ENCODE results near the gene TOX2. TPM values are rescaled to one million over a fixed set of nuclear protein-coding genes. Genes with fewer than 3 reads are reported as not detected.

The TOX2 gene
- total RNA-seq, 4 donors from 2014 or later = 0.40 to 3.0 (median 1.6) TPM

- no peak overlapping the region for H3K27ac ChIP-seq
- H3K36me3 ChIP-seq = no peaks in the 10 kb centered on the region
- WGBS = 88% methylated on average over 6 of the region's 6 CpGs
- peak in 1 of 2 donors; percentile 31 for DNase-seq (ENCODE audit: low spot score in 2 of 2)
- H3K27me3 ChIP-seq = peaks cover 8% of the 10 kb centered on the region
- H3K4me1 ChIP-seq = no peaks in the 10 kb centered on the region
- TF ChIP-seq POLR2A (IDR thresholded peaks at IDR 0.05) (no peak), CTCF (IDR thresholded peaks at IDR 0.05) (no peak), POLR2AphosphoS5 (IDR thresholded peaks at IDR 0.05) (no peak), EP300 (IDR thresholded peaks at IDR 0.05) (no peak)
- no peaks in the 10 kb centered on the region for H3K9me3 ChIP-seq
- H3K4me3 ChIP-seq = no peak overlapping the region
Measured at GRCh38 chr20:44006126-44006525, 91.5 kb downstream of the TOX2 start.

GRCh38 chr20:44006578-44006977 is 91.9 kb downstream of the TOX2 start:
- WGBS = 78% methylated on average over 9 of the region's 9 CpGs
- H3K9me3 ChIP-seq = no peaks in the 10 kb centered on the region

GRCh38 chr20:44008806-44009678 is 94.4 kb downstream of the TOX2 start:
- 61% methylated on average over 12 of the region's 12 CpGs for WGBS
- H3K36me3 ChIP-seq = no peaks in the 10 kb centered on the region
- no peaks in the 10 kb centered on the region for H3K9me3 ChIP-seq
- TF ChIP-seq CTCF (IDR thresholded peaks at IDR 0.05) = no peak
- no peak for TF ChIP-seq POLR2A (IDR thresholded peaks at IDR 0.05)
- TF ChIP-seq POLR2AphosphoS5 (IDR thresholded peaks at IDR 0.05) = no peak
- no peak for TF ChIP-seq EP300 (IDR thresholded peaks at IDR 0.05)
- H3K27ac ChIP-seq = no peak overlapping the region
- no peak overlapping the region for H3K4me3 ChIP-seq
- no peaks in the 10 kb centered on the region for H3K4me1 ChIP-seq
- H3K27me3 ChIP-seq = peaks cover 13% of the 10 kb centered on the region
- peak in 1 of 2 donors; percentile 37 for DNase-seq (ENCODE audit: low spot score in 2 of 2)

More at GRCh38 chr20:44006578-44006977, 91.9 kb downstream of the TOX2 start:
- DNase-seq (ENCODE audit: low spot score in 2 of 2) = peak in 1 of 2 donors; percentile 56
- Histone ChIP-seq H3K27me3 (peaks cover 10% of the 10 kb centered on the region), H3K4me3 (no peak overlapping the region), H3K4me1 (no peaks in the 10 kb centered on the region), H3K27ac (no peak overlapping the region), H3K36me3 (no peaks in the 10 kb centered on the region)
- no peak for TF ChIP-seq CTCF (IDR thresholded peaks at IDR 0.05)
- TF ChIP-seq POLR2AphosphoS5 (IDR thresholded peaks at IDR 0.05) = no peak
- TF ChIP-seq EP300 (IDR thresholded peaks at IDR 0.05) = no peak
- no peak for TF ChIP-seq POLR2A (IDR thresholded peaks at IDR 0.05)

GRCh38 chr20:44009679-44009992 is 95.0 kb downstream of the TOX2 start:
- DNase-seq (ENCODE audit: low spot score in 2 of 2) = no peak
- H3K9me3 ChIP-seq = no peaks in the 10 kb centered on the region
- H3K36me3 ChIP-seq = no peaks in the 10 kb centered on the region
- TF ChIP-seq CTCF (IDR thresholded peaks at IDR 0.05) (no peak), POLR2AphosphoS5 (IDR thresholded peaks at IDR 0.05) (no peak), POLR2A (IDR thresholded peaks at IDR 0.05) (no peak), EP300 (IDR thresholded peaks at IDR 0.05) (no peak)
- H3K27ac ChIP-seq = no peak overlapping the region
- 94% methylated on average over 5 of the region's 5 CpGs for WGBS
- H3K4me3 ChIP-seq = no peak overlapping the region
- peaks cover 15% of the 10 kb centered on the region for H3K27me3 ChIP-seq
- H3K4me1 ChIP-seq = no peaks in the 10 kb centered on the region

GRCh38 chr20:44010162-44010704 is 95.6 kb downstream of the TOX2 start:
- no peak for DNase-seq (ENCODE audit: low spot score in 2 of 2)
- Histone ChIP-seq H3K9me3 (no peaks in the 10 kb centered on the region), H3K4me3 (no peak overlapping the region), H3K4me1 (no peaks in the 10 kb centered on the region), H3K27ac (no peak overlapping the region), H3K27me3 (peaks cover 20% of the 10 kb centered on the region), H3K36me3 (no peaks in the 10 kb centered on the region)
- no peak for TF ChIP-seq CTCF (IDR thresholded peaks at IDR 0.05)
- TF ChIP-seq POLR2AphosphoS5 (IDR thresholded peaks at IDR 0.05) = no peak
- TF ChIP-seq POLR2A (IDR thresholded peaks at IDR 0.05) = no peak
- TF ChIP-seq EP300 (IDR thresholded peaks at IDR 0.05) = no peak
- WGBS = 65% methylated on average over 9 of the region's 9 CpGs
